Erythroblast (primary cell): ENCODE data around the gene CNDP2.

Source experiments
- GATA1 ChIP-seq: IDR thresholded peaks from 2 replicates; pipeline ENCODE4 v1.6.1; 2011; ENCODE audit warnings: low read depth, mild to moderate bottlenecking, control low read depth, low read length, moderate library complexity
- POLR2A ChIP-seq: IDR thresholded peaks from 2 replicates; pipeline ENCODE4 v1.6.1; 2011; ENCODE audit warnings: mild to moderate bottlenecking, low read length

DNA sequence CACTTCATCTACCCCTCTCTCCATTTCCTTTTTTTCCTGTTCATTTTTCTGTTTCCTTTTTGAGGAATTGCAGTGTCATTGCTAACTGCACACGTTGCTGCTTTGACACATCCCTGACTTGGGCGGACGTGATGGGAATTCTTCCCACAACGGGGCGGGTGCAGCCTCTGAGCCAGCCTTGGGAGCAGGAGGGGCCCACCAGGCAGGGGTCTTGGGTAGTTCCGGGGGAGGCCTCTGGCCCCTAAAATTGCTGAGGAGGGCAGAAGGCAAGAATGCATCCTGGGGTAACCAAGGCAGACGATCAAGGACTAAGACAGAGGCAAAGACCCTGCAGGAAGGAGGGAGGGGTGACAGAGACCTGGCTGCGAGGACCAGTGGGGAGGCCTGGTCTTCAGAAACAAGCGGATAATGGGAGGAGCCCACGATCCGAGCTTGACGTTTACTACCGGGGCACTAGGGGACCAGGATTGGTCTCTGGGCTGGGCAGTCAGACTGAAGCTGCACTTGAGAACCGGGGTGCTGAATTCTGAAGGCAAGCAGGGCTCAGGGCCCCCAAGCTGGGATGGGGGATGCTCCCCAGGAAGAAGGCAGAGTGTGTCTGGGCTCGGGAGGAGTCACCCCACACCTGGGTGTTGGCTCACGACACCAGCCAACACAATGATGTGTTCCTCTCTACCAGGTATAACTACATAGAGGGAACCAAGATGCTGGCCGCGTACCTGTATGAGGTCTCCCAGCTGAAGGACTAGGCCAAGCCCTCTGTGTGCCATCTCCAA, 23.3 kb downstream of the CNDP2 start:
- no peak for TF ChIP-seq POLR2A
- no peak for TF ChIP-seq GATA1
